GM23338 (cell line): Measurements from ENCODE around the gene PNMA5. TPM values are rescaled to one million over a fixed set of nuclear protein-coding genes. Genes with fewer than 3 reads are reported as not detected.

Source experiments
- ATAC-seq: fragments of 200-7000 bp; cut with Tn5 transposase; 3 replicates; pipeline ENCODE4 v1.9.1; 2020
- DNase-seq: peaks from one replicate; pipeline ENCODE4 v3.0.0-alpha.2; 2015; ENCODE audit warnings: low spot score
- H2AFZ ChIP-seq: fragments of 200-600 bp; sonication (generic); 2 replicates; pipeline ENCODE4 v1.8.0; 2016; ENCODE audit warnings: antibody characterized with exemption, mild to moderate bottlenecking, moderate library complexity
- H3F3A ChIP-seq: fragments of 200-600 bp; sonication (generic); replicated peaks from 2 replicates; pipeline ENCODE4 v1.8.0; 2017; ENCODE audit warnings: antibody characterized with exemption, mixed run types, low read depth
- H3K27ac ChIP-seq: fragments of 200-600 bp; sonication (generic); 2 replicates; pipeline ENCODE4 v1.6.1; 2016; ENCODE audit warnings: low read depth
- H3K27me3 ChIP-seq: fragments of 200-600 bp; sonication (generic); 2 replicates; pipeline ENCODE4 v1.8.0; 2016; ENCODE audit warnings: mild to moderate bottlenecking, mixed run types, moderate library complexity; ENCODE audit not compliant: insufficient read depth
- H3K36me3 ChIP-seq: fragments of 200-600 bp; sonication (generic); 2 replicates; pipeline ENCODE4 v1.8.0; 2016; ENCODE audit warnings: mild to moderate bottlenecking; ENCODE audit not compliant: insufficient read depth
- H3K4me1 ChIP-seq: fragments of 200-600 bp; sonication (generic); 2 replicates; pipeline ENCODE4 v1.8.0; 2016; ENCODE audit warnings: mild to moderate bottlenecking, moderate library complexity; ENCODE audit not compliant: insufficient read depth
- H3K4me2 ChIP-seq: fragments of 200-600 bp; sonication (generic); 2 replicates; pipeline ENCODE4 v1.7.1; 2017; ENCODE audit warnings: mixed run types
- H3K4me3 ChIP-seq: fragments of 200-600 bp; sonication (generic); 2 replicates; pipeline ENCODE4 v1.6.1; 2016; ENCODE audit warnings: mixed run types
- H3K79me2 ChIP-seq: fragments of 200-600 bp; sonication (generic); replicated peaks from 2 replicates; pipeline ENCODE4 v1.8.0; 2017; ENCODE audit warnings: mild to moderate bottlenecking; ENCODE audit not compliant: insufficient read depth
- H3K9me2 ChIP-seq: fragments of 200-600 bp; sonication (generic); 2 replicates; pipeline ENCODE4 v1.8.0; 2017; ENCODE audit not compliant: insufficient read depth
- H4K20me1 ChIP-seq: fragments of 200-600 bp; sonication (generic); replicated peaks from 2 replicates; pipeline ENCODE4 v1.8.0; 2017; ENCODE audit warnings: mild to moderate bottlenecking; ENCODE audit not compliant: insufficient read depth
- H3K27ac Mint-ChIP-seq: 2 replicates; pipeline ENCODE4 v1.8.0; 2020; ENCODE audit warnings: inconsistent platforms, mild to moderate bottlenecking, moderate library complexity, mixed read lengths
- H3K27me3 Mint-ChIP-seq: 3 replicates; pipeline ENCODE4 v1.8.0; 2022; ENCODE audit warnings: low read depth, mild to moderate bottlenecking, moderate library complexity, mixed read lengths, inconsistent platforms; ENCODE audit not compliant: insufficient read depth, poor library complexity
- H3K36me3 Mint-ChIP-seq: 3 replicates; pipeline ENCODE4 v1.8.0; 2021; ENCODE audit warnings: low read depth, mild to moderate bottlenecking, inconsistent platforms, moderate library complexity, mixed read lengths
- H3K4me1 Mint-ChIP-seq: 3 replicates; pipeline ENCODE4 v1.8.0; 2020; ENCODE audit warnings: mild to moderate bottlenecking, inconsistent platforms, mixed read lengths
- H3K4me3 Mint-ChIP-seq: 3 replicates; pipeline ENCODE4 v1.8.0; 2021; ENCODE audit warnings: moderate library complexity, mild to moderate bottlenecking, inconsistent platforms, mixed read lengths
- H3K9me3 Mint-ChIP-seq: 3 replicates; pipeline ENCODE4 v1.8.0; 2020; ENCODE audit warnings: moderate library complexity, mild to moderate bottlenecking, inconsistent platforms, mixed read lengths
- CREB1 ChIP-seq: fragments of 250-450 bp; sonication (Bioruptor Pico); IDR thresholded peaks from 2 replicates; pipeline ENCODE4 v1.5.0; 2020; ENCODE audit warnings: low read depth, mild to moderate bottlenecking, moderate library complexity
- EZH2 ChIP-seq: fragments of 200-600 bp; sonication (generic); IDR thresholded peaks from one replicate; pipeline ENCODE4 v1.8.0; 2017; ENCODE audit warnings: antibody characterized with exemption, mild to moderate bottlenecking, low read depth; ENCODE audit not compliant: unreplicated experiment
- EZH2phosphoT487 ChIP-seq: fragments of 200-600 bp; sonication (generic); IDR thresholded peaks from one replicate; pipeline ENCODE4 v1.8.1; 2018; ENCODE audit warnings: antibody characterized with exemption; ENCODE audit not compliant: unreplicated experiment
- JUNB ChIP-seq: IDR thresholded peaks from one replicate; pipeline ENCODE4 v1.6.1; 2016; ENCODE audit warnings: antibody characterized with exemption; ENCODE audit not compliant: unreplicated experiment
- NANOG ChIP-seq: IDR thresholded peaks from 2 replicates; pipeline ENCODE4 v1.6.1; 2016; ENCODE audit warnings: antibody characterized with exemption, borderline replicate concordance
- POLR2AphosphoS5 ChIP-seq: IDR thresholded peaks from 2 replicates; pipeline ENCODE4 v1.6.1; 2016; ENCODE audit warnings: antibody characterized with exemption, low read depth
- STAT1 ChIP-seq: IDR thresholded peaks from one replicate; pipeline ENCODE4 v1.6.1; 2016; ENCODE audit warnings: antibody characterized with exemption; ENCODE audit not compliant: unreplicated experiment
- ZNF114 ChIP-seq: fragments of 250-450 bp; sonication (Bioruptor Pico); IDR thresholded peaks from 2 replicates; pipeline ENCODE4 v1.5.0; 2020; ENCODE audit warnings: mild to moderate bottlenecking, moderate library complexity
- ZNF331 ChIP-seq: fragments of 250-450 bp; sonication (Bioruptor Pico); IDR thresholded peaks from 2 replicates; pipeline ENCODE4 v1.5.0; 2020; ENCODE audit warnings: low read depth, mild to moderate bottlenecking, moderate library complexity
- polyA plus RNA-seq: library from polyadenylated mRNA; unstranded; fragments of >200 nt; fragmentation: Nextera tagmentation; extraction: Ambion mirVana; gene quantifications from 2 replicates; pipeline ENCODE4 v1.2.1, GENCODE V29; 2016
- total RNA-seq: library from RNA; depleted of rRNA; stranded (reverse); fragments of >200 nt; shearing (Covaris generic); gene quantifications from 2 replicates; pipeline ENCODE4 v1.2.3, GENCODE V29; 2014
- TF ChIP-seq, protein P1 (sequence below): IDR thresholded peaks from 2 replicates; pipeline ENCODE4 v1.6.1; 2016; ENCODE audit warnings: antibody characterized with exemption
- TF ChIP-seq, protein P2 (sequence below), 2 experiments: fragments of 200-600 bp in 1 of 2; sonication (generic) in 1 of 2; conservative IDR thresholded peaks; 2 replicates each; pipeline versions ENCODE4 v1.5.1 to v1.6.1; 2016 to 2017; ENCODE audit warnings: antibody characterized with exemption in 2 of 2, low read depth in 2 of 2, mild to moderate bottlenecking in 2 of 2, moderate library complexity in 1 of 2
- TF ChIP-seq, protein P3 (sequence below): fragments of 250-450 bp; sonication (Bioruptor Pico); IDR thresholded peaks from 2 replicates; pipeline ENCODE4 v1.5.0; 2020; ENCODE audit warnings: mild to moderate bottlenecking, moderate library complexity
- TF ChIP-seq, protein P4 (sequence below): IDR thresholded peaks from one replicate; pipeline ENCODE4 v1.6.1; 2018; ENCODE audit warnings: antibody characterized with exemption; ENCODE audit not compliant: unreplicated experiment

The PNMA5 gene
- total and polyA plus RNA-seq, 2 experiments from 2014 or later: 0.24 to 0.49 TPM

DNA sequence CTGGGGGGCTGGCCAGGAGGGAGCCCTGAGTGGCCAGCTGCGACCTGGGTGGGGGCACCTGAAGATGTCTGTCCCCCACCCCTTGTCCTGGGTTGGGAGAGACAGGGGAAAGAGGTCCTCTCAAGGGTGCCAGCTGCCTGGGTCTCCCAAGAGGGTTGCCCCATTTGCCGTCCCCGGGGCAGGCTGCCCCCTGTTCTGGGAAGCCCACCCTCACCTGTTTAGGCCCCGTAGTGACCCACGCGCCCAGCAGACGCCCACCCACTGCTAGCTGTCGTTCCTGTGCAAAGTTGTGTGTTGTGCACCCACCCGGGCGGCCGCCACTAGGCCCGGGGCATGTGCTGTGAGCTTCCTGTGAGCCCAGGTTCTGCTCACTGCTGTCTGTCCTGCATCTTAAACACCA, 36.9 kb upstream of the PNMA5 start:
- Histone ChIP-seq H3K36me3 (no peaks in the 10 kb centered on the region), H2AFZ (no peak overlapping the region), H3K9me2 (no peaks in the 10 kb centered on the region), H3K27ac (no peak overlapping the region), H3K27me3 (no peaks in the 10 kb centered on the region), H4K20me1 (no peaks in the 10 kb centered on the region), H3K4me3 (no peak overlapping the region), H3K79me2 (no peaks in the 10 kb centered on the region), H3F3A (no peaks in the 10 kb centered on the region), H3K4me1 (no peaks in the 10 kb centered on the region), H3K4me2 (no peak overlapping the region)
- no peak for DNase-seq
- Mint-ChIP-seq H3K9me3 (no peaks in the 10 kb centered on the region), H3K36me3 (no peaks in the 10 kb centered on the region), H3K4me3 (no peak overlapping the region), H3K27me3 (peaks cover 4% of the 10 kb centered on the region), H3K27ac (no peak overlapping the region), H3K4me1 (no peaks in the 10 kb centered on the region)
- TF ChIP-seq, protein P1, sequence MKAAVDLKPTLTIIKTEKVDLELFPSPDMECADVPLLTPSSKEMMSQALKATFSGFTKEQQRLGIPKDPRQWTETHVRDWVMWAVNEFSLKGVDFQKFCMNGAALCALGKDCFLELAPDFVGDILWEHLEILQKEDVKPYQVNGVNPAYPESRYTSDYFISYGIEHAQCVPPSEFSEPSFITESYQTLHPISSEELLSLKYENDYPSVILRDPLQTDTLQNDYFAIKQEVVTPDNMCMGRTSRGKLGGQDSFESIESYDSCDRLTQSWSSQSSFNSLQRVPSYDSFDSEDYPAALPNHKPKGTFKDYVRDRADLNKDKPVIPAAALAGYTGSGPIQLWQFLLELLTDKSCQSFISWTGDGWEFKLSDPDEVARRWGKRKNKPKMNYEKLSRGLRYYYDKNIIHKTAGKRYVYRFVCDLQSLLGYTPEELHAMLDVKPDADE: no peak
- TF ChIP-seq EZH2phosphoT487 (no peak), NANOG (no peak), ZNF114 (CRISPR knock-in tag) (no peak), STAT1 (no peak), POLR2AphosphoS5 (no peak), EZH2 (no peak), JUNB (no peak), ZNF331 (CRISPR knock-in tag) (no peak), CREB1 (CRISPR knock-in tag) (no peak)
- TF ChIP-seq, protein P2, sequence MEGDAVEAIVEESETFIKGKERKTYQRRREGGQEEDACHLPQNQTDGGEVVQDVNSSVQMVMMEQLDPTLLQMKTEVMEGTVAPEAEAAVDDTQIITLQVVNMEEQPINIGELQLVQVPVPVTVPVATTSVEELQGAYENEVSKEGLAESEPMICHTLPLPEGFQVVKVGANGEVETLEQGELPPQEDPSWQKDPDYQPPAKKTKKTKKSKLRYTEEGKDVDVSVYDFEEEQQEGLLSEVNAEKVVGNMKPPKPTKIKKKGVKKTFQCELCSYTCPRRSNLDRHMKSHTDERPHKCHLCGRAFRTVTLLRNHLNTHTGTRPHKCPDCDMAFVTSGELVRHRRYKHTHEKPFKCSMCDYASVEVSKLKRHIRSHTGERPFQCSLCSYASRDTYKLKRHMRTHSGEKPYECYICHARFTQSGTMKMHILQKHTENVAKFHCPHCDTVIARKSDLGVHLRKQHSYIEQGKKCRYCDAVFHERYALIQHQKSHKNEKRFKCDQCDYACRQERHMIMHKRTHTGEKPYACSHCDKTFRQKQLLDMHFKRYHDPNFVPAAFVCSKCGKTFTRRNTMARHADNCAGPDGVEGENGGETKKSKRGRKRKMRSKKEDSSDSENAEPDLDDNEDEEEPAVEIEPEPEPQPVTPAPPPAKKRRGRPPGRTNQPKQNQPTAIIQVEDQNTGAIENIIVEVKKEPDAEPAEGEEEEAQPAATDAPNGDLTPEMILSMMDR (conservative IDR thresholded peaks at IDR 0.05; ENCODE audit: low read depth in 2 of 2): no peak
- TF ChIP-seq, protein P3, sequence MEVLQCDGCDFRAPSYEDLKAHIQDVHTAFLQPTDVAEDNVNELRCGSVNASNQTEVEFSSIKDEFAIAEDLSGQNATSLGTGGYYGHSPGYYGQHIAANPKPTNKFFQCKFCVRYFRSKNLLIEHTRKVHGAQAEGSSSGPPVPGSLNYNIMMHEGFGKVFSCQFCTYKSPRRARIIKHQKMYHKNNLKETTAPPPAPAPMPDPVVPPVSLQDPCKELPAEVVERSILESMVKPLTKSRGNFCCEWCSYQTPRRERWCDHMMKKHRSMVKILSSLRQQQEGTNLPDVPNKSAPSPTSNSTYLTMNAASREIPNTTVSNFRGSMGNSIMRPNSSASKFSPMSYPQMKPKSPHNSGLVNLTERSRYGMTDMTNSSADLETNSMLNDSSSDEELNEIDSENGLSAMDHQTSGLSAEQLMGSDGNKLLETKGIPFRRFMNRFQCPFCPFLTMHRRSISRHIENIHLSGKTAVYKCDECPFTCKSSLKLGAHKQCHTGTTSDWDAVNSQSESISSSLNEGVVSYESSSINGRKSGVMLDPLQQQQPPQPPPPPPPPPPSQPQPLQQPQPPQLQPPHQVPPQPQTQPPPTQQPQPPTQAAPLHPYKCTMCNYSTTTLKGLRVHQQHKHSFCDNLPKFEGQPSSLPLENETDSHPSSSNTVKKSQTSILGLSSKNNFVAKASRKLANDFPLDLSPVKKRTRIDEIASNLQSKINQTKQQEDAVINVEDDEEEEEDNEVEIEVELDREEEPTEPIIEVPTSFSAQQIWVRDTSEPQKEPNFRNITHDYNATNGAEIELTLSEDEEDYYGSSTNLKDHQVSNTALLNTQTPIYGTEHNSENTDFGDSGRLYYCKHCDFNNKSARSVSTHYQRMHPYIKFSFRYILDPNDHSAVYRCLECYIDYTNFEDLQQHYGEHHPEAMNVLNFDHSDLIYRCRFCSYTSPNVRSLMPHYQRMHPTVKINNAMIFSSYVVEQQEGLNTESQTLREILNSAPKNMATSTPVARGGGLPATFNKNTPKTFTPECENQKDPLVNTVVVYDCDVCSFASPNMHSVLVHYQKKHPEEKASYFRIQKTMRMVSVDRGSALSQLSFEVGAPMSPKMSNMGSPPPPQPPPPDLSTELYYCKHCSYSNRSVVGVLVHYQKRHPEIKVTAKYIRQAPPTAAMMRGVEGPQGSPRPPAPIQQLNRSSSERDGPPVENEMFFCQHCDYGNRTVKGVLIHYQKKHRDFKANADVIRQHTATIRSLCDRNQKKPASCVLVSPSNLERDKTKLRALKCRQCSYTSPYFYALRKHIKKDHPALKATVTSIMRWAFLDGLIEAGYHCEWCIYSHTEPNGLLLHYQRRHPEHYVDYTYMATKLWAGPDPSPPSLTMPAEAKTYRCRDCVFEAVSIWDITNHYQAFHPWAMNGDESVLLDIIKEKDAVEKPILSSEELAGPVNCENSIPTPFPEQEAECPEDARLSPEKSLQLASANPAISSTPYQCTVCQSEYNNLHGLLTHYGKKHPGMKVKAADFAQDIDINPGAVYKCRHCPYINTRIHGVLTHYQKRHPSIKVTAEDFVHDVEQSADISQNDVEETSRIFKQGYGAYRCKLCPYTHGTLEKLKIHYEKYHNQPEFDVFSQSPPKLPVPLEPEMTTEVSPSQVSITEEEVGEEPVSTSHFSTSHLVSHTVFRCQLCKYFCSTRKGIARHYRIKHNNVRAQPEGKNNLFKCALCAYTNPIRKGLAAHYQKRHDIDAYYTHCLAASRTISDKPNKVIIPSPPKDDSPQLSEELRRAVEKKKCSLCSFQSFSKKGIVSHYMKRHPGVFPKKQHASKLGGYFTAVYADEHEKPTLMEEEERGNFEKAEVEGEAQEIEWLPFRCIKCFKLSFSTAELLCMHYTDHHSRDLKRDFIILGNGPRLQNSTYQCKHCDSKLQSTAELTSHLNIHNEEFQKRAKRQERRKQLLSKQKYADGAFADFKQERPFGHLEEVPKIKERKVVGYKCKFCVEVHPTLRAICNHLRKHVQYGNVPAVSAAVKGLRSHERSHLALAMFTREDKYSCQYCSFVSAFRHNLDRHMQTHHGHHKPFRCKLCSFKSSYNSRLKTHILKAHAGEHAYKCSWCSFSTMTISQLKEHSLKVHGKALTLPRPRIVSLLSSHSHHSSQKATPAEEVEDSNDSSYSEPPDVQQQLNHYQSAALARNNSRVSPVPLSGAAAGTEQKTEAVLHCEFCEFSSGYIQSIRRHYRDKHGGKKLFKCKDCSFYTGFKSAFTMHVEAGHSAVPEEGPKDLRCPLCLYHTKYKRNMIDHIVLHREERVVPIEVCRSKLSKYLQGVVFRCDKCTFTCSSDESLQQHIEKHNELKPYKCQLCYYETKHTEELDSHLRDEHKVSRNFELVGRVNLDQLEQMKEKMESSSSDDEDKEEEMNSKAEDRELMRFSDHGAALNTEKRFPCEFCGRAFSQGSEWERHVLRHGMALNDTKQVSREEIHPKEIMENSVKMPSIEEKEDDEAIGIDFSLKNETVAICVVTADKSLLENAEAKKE (CRISPR knock-in tag): no peak
- TF ChIP-seq, protein P4, sequence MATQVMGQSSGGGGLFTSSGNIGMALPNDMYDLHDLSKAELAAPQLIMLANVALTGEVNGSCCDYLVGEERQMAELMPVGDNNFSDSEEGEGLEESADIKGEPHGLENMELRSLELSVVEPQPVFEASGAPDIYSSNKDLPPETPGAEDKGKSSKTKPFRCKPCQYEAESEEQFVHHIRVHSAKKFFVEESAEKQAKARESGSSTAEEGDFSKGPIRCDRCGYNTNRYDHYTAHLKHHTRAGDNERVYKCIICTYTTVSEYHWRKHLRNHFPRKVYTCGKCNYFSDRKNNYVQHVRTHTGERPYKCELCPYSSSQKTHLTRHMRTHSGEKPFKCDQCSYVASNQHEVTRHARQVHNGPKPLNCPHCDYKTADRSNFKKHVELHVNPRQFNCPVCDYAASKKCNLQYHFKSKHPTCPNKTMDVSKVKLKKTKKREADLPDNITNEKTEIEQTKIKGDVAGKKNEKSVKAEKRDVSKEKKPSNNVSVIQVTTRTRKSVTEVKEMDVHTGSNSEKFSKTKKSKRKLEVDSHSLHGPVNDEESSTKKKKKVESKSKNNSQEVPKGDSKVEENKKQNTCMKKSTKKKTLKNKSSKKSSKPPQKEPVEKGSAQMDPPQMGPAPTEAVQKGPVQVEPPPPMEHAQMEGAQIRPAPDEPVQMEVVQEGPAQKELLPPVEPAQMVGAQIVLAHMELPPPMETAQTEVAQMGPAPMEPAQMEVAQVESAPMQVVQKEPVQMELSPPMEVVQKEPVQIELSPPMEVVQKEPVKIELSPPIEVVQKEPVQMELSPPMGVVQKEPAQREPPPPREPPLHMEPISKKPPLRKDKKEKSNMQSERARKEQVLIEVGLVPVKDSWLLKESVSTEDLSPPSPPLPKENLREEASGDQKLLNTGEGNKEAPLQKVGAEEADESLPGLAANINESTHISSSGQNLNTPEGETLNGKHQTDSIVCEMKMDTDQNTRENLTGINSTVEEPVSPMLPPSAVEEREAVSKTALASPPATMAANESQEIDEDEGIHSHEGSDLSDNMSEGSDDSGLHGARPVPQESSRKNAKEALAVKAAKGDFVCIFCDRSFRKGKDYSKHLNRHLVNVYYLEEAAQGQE: no peak
- no peak for ATAC-seq
